ENCODE results near the gene KBTBD6. TPM values are rescaled to one million over a fixed set of nuclear protein-coding genes. Genes with fewer than 3 reads are reported as not detected.

KBTBD6 gene
- total RNA-seq, 2 experiments from 2014 or later, result 3.9 to 4.5 TPM

DNA sequence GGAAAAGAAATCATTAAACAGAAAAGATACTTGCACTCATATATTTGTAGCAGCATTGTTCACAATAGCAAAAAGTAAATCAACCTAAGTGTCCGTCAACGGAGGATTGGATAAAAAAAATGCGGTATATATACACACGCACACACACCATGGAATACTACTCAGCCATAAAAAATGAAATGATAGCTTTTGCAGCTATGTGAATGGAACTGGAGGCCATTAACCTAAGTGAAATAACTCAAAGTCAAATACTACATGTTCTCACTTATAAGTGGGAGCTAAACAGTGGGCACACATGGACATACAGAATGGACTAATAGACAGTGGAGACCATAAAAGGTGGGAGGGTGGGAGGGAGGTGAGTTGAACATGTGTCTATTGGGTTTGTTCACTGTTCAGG lies 52.9 kb downstream of the KBTBD6 start:
- Mint-ChIP-seq H3K9me3 (no peaks in the 10 kb centered on the region), H3K4me1 (ENCODE audit: low read depth) (no peaks in the 10 kb centered on the region), H3K27me3 (no peaks in the 10 kb centered on the region), H3K4me3 (no peak overlapping the region), H3K27ac (no peak overlapping the region), H3K36me3 (ENCODE audit: low read depth) (peaks cover 49% of the 10 kb centered on the region)
- TF ChIP-seq, protein P1, sequence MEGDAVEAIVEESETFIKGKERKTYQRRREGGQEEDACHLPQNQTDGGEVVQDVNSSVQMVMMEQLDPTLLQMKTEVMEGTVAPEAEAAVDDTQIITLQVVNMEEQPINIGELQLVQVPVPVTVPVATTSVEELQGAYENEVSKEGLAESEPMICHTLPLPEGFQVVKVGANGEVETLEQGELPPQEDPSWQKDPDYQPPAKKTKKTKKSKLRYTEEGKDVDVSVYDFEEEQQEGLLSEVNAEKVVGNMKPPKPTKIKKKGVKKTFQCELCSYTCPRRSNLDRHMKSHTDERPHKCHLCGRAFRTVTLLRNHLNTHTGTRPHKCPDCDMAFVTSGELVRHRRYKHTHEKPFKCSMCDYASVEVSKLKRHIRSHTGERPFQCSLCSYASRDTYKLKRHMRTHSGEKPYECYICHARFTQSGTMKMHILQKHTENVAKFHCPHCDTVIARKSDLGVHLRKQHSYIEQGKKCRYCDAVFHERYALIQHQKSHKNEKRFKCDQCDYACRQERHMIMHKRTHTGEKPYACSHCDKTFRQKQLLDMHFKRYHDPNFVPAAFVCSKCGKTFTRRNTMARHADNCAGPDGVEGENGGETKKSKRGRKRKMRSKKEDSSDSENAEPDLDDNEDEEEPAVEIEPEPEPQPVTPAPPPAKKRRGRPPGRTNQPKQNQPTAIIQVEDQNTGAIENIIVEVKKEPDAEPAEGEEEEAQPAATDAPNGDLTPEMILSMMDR (IDR thresholded peaks at IDR 0.05), result no peak
- intact Hi-C loops (cut with micrococcal nuclease), result loop anchor here (5.0 to 10.0 kb wide), 2 partner anchors 143 to 235 kb away; partner anchors contain the start of gene NAA16
- ChIA-PET CTCF (no interaction called here), POLR2A (no interaction called here)
- no peak for ATAC-seq
- DNase-seq, result no peak

Small RNAs within 50 kb of the gene (microRNA-seq; reads per million reads assigned to microRNA genes)
- gene MIR3168 (ENCODE audit: borderline microRNAs expressed, borderline replicate concordance), result not detected

Other genes starting within 250 kb of the KBTBD6 start
- 10 to 100 TPM; 85.2 to 88.2 TPM for gene ELF1, start 113.5 kb downstream of the KBTBD6 start, total RNA-seq
- 10 to 100 TPM in 1 of 2 experiments, 1 to 10 TPM in 1; 9.6 to 11.8 TPM for gene WBP4, start 71.3 kb downstream of the KBTBD6 start, total RNA-seq
- 1 to 10 TPM; 2.3 to 2.5 TPM for gene KBTBD7, start 61.8 kb upstream of the KBTBD6 start, total RNA-seq
- gene MTRF1, start 130.8 kb upstream of the KBTBD6 start, total RNA-seq, result 10 to 100 TPM; 22.6 to 23.4 TPM
- gene NAA16, start 178.5 kb upstream of the KBTBD6 start, total RNA-seq, result 10 to 100 TPM; 23.5 to 32.8 TPM

All from activated CD8-positive, alpha-beta T cell treated with anti-CD3 and anti-CD28 coated beads for 36 hours (primary cell).